MM.1S (cell line): ENCODE data around the gene POLR2F.

ENCODE experiments used
- EZH2 ChIP-seq: fragments of 300-600 bp; sonication (generic); optimal IDR thresholded peaks from 2 replicates; pipeline ENCODE3; 2017; ENCODE audit warnings: low read depth, mild to moderate bottlenecking, antibody characterized with exemption, low read length, mixed read lengths
- EZH2phosphoT487 ChIP-seq: fragments of 300-600 bp; sonication (generic); IDR thresholded peaks from 2 replicates; pipeline ENCODE4 v1.6.1; 2018; ENCODE audit warnings: antibody characterized with exemption, low read length
- TF ChIP-seq, protein P1 (sequence below): fragments of 300-600 bp; sonication (generic); IDR thresholded peaks from 2 replicates; pipeline ENCODE4 v1.5.1; 2016; ENCODE audit warnings: antibody characterized with exemption, low read length, mixed read lengths

DNA sequence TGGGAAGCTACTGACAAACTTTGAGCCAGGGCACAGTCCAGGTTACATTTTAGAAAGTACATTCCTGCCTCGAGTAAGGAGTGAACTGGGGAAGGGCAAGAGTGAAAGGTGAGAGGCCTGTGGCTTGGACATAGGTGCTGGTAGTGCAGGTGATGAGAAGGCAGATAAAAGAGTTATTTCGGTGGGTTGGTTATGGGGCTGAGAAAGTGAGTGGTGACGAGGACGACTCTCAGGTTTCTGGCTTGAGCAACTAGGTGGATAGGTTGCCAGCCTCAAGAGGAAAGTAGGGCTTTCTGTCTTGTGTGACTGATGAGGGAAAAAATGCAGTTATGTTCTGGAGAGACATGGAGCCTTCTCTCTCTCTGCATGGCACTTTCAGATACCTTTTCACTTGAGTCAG is 3.7 kb downstream of the POLR2F start:
- TF ChIP-seq, protein P1, sequence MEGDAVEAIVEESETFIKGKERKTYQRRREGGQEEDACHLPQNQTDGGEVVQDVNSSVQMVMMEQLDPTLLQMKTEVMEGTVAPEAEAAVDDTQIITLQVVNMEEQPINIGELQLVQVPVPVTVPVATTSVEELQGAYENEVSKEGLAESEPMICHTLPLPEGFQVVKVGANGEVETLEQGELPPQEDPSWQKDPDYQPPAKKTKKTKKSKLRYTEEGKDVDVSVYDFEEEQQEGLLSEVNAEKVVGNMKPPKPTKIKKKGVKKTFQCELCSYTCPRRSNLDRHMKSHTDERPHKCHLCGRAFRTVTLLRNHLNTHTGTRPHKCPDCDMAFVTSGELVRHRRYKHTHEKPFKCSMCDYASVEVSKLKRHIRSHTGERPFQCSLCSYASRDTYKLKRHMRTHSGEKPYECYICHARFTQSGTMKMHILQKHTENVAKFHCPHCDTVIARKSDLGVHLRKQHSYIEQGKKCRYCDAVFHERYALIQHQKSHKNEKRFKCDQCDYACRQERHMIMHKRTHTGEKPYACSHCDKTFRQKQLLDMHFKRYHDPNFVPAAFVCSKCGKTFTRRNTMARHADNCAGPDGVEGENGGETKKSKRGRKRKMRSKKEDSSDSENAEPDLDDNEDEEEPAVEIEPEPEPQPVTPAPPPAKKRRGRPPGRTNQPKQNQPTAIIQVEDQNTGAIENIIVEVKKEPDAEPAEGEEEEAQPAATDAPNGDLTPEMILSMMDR: no peak
- TF ChIP-seq EZH2: no peak
- TF ChIP-seq EZH2phosphoT487: no peak
